ENCODE results near the gene LYPD1.

GRCh38 chr2:132608311-132608710 is 61.7 kb downstream of the LYPD1 start:
- TF ChIP-seq, protein P1, sequence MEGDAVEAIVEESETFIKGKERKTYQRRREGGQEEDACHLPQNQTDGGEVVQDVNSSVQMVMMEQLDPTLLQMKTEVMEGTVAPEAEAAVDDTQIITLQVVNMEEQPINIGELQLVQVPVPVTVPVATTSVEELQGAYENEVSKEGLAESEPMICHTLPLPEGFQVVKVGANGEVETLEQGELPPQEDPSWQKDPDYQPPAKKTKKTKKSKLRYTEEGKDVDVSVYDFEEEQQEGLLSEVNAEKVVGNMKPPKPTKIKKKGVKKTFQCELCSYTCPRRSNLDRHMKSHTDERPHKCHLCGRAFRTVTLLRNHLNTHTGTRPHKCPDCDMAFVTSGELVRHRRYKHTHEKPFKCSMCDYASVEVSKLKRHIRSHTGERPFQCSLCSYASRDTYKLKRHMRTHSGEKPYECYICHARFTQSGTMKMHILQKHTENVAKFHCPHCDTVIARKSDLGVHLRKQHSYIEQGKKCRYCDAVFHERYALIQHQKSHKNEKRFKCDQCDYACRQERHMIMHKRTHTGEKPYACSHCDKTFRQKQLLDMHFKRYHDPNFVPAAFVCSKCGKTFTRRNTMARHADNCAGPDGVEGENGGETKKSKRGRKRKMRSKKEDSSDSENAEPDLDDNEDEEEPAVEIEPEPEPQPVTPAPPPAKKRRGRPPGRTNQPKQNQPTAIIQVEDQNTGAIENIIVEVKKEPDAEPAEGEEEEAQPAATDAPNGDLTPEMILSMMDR (IDR thresholded peaks at IDR 0.05), result no peak
- TF ChIP-seq EZH2 (IDR thresholded peaks at IDR 0.05), result no peak
- no peak for TF ChIP-seq EZH2phosphoT487 (IDR thresholded peaks at IDR 0.05)

Data from neural progenitor cell (in vitro differentiated cells).